AG09309 (cell line): ENCODE results near the gene SCD5.

Experiments
- DNase-seq: peaks from one replicate; pipeline ENCODE4 v3.0.0-alpha.2; 2010; ENCODE audit warnings: low read depth
- H3K4me3 ChIP-seq: 2 replicates; pipeline ENCODE4 v1.5.1; 2011; ENCODE audit warnings: mild to moderate bottlenecking, low read depth, low read length, moderate library complexity; ENCODE audit not compliant: control insufficient read depth
- TF ChIP-seq, protein P1 (sequence below): IDR thresholded peaks from 2 replicates; pipeline ENCODE4 v1.5.1; 2011; ENCODE audit warnings: mild to moderate bottlenecking, low read depth, low read length, inconsistent platforms; ENCODE audit not compliant: insufficient read depth, control insufficient read depth; ENCODE audit errors: missing control alignments

The SCD5 gene

DNA sequence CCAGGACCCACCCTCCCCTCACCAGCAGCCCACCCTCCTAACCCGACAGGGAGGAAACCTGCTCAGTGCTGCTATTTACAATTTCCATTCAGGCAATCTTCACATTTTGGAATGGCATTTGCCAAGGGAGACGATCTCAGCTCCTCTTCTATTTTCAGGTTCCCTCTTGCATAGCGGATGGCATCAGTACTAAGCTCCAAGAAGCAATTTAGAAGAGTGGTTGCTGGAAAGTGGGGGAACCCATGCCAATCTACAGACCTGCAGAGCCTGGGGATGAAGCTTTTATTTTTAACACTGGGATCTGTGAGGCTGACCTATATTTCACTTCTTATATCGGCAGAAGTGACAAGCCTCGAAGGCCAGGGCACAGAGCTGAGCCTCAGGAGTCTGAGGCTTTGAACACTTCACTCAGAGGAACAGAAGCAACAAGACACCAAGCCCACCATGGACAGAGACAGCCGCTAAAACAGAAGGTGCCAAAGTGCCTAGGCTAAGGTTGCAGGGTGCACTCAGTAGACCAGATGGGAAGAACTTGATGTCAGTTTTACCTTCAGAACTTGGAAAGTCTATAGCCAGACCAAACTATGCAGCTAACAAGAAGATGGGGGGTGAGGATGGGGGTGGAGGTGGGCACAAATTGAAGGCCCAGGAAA is 44.0 kb downstream of the SCD5 start:
- TF ChIP-seq, protein P1, sequence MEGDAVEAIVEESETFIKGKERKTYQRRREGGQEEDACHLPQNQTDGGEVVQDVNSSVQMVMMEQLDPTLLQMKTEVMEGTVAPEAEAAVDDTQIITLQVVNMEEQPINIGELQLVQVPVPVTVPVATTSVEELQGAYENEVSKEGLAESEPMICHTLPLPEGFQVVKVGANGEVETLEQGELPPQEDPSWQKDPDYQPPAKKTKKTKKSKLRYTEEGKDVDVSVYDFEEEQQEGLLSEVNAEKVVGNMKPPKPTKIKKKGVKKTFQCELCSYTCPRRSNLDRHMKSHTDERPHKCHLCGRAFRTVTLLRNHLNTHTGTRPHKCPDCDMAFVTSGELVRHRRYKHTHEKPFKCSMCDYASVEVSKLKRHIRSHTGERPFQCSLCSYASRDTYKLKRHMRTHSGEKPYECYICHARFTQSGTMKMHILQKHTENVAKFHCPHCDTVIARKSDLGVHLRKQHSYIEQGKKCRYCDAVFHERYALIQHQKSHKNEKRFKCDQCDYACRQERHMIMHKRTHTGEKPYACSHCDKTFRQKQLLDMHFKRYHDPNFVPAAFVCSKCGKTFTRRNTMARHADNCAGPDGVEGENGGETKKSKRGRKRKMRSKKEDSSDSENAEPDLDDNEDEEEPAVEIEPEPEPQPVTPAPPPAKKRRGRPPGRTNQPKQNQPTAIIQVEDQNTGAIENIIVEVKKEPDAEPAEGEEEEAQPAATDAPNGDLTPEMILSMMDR = no peak
- DNase-seq = no peak
- H3K4me3 ChIP-seq = no peak overlapping the region

DNA sequence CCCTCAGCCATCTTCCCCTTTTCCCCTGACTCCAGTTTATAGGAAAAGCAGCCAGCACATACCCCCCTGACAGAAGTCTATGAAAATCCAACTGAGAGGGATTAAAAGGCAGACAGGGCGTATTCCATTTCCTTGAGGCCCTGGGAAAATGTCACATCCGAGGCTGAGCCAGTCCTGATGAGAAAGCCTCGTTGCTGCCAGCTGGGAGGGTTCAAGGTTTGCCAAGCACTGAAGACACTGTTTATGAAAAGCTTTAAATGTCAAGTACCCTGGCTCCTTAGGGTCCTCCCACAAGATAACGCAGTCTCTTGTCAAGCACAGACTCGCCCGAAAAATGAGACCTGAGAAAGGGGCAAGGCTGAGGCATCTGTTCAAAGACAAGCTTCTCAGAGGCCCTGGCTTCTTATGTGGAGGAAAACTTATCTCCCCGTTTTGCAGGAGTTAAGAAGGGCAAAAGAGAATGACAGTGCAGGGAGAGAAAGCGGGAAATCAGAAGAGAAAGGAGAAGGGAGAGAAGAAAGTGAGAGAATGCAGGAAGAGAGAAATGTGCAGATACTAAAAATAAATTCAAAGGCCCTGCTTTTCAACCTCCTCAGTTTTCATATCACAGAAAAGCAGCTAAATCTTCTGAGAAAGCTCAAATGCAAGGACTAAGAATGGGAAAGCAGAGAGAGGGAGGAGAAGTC is 44.7 kb downstream of the SCD5 start:
- TF ChIP-seq, protein P1 = no peak
- DNase-seq = no peak

DNA sequence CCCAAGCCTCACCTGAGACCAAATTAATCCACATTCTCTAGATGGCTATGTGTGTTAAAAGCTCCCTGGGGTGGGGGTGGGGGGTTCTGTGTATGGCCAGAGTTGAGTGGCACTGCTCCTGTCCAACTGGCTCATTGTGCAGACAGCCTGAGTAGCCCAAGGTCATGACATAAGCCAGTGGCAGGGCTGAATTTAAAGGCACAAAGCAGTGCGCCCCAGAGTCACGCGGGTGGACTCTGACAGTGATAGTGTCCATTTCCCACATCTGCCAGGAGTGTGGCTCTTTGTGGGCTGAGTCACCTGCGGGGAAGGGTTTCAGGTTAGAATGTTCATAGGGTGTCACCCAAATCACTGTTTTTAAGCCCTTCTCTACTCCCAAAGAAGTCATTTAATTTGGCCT is 45.4 kb downstream of the SCD5 start:
- TF ChIP-seq, protein P1 = no peak
- DNase-seq = no peak
- no peak overlapping the region for H3K4me3 ChIP-seq

More for the DNA sequence above, 44.7 kb downstream of the SCD5 start:
- no peak overlapping the region for H3K4me3 ChIP-seq

DNA sequence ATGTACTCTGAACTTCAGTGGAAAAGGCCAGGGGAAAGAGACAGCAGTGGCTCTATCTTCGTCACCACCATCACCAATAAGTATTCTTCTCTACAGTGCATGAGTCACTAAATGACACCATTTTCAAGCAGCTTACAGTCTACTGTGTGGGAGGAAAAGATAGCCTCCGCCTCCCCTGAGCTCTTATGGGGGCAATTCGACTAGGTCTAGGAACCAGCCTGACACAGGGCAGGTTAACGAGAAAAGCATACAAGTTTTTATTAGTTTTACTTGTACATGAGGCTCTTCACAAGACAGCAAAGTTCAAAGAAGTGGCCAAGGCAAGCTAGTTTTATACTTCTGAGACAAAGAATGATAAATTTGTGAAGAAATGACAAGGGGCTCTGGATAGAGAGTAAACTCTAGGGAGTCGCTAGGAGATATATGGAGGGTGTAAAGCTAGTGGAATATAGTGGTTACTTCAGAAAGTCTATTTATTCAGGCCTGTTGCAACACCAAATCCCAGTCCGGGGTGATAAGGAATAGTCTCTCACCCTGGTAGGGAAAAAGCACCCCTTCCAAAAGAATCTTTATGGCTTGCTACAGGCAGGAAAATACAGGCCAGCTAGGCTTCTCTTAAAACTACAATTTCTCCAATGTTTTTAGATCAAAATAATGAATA is 49.7 kb downstream of the SCD5 start:
- TF ChIP-seq, protein P1 = no peak
- H3K4me3 ChIP-seq = no peak overlapping the region
- no peak for DNase-seq

DNA sequence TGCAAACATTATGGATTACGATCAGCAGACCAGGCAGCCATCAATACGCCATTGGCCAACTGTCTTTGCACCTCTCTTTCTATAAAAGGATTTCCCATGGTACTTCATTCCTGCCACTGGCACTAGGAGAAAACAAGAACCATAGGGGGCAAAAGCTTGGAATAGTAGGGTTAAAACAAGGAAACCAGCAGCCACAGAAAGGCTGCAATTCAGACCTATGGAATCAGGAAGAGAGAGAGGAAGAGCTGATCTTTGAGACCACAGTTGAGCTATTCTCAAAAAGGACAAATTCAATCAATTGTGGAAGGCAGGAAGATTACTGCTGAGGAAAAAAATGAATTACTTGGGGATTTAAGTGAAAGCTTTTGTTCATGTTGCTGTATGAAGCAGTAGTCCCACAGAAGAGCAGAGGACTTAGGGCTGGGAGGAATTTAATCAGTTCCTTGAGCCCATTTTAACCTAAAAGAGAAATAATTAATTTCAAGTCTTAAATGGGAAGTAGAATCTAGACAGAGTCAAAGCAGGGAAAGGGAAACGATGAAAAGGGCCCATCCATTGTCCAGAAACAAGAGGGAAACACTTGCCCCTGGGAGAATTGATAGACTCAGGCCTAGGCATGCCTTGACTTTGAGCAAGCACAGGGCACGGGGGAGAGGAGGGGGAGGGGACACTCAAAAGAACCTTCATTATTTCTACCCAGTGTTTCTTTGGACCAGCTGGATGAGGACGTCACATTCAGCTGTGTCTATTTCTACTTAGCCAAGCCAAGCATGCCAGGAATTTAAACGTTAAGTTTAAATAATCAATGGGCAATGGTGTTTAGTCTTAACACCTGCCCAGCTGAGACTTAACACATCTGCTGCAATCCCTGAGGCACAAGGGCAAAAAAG is 50.7 kb downstream of the SCD5 start:
- DNase-seq = no peak
- no peak overlapping the region for H3K4me3 ChIP-seq
- TF ChIP-seq, protein P1 = no peak
